GM12872 (cell line): Measurements from ENCODE around the gene HPSE2.

Experiments
- CTCF ChIP-seq: IDR thresholded peaks from 3 replicates; pipeline ENCODE4 v1.5.1; 2011; ENCODE audit warnings: low read depth, mild to moderate bottlenecking, low read length, moderate library complexity; ENCODE audit not compliant: insufficient read depth

The HPSE2 gene

GRCh38 chr10:98408799-98409198 lies 826.9 kb downstream of the HPSE2 start:
- TF ChIP-seq CTCF = no peak

DNA sequence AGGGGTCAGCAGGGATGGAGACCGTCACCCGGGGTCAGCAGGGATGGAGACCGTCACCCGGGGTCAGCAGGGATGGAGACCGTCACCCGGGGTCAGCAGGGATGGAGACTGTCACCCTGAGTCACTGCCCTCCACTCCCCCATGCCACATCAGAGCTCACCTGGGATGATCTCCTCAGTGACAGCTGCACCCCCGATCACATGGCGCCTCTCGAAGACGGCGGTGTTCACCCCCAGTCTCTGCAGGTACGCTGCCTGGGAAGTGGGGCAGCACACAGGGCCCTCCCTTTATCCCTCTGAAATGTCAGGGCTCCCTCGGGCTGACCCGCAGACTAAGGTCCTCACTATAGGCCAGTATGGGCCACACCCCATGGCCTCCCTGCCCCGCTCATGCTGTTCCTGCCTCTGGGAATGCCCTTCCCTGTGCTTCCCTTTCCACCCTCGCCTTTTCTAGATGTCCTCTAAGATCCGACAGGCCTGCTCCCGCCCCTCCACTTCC lies 827.9 kb downstream of the HPSE2 start:
- no peak for TF ChIP-seq CTCF
